CD14-positive monocyte (primary cell): ENCODE data around the gene NUMB. TPM values are rescaled to one million over a fixed set of nuclear protein-coding genes. Genes with fewer than 3 reads are reported as not detected.

Experiments used
- DNase-seq, 3 donors: peaks; one replicate each; pipeline ENCODE4 v3.0.0-alpha.2; 2011 to 2022
- H2AFZ ChIP-seq: 2 replicates; pipeline ENCODE4 v1.6.0; 2012; ENCODE audit warnings: mild to moderate bottlenecking, low read depth, low read length, inconsistent platforms; ENCODE audit not compliant: insufficient read depth, poor library complexity, severe bottlenecking
- H3K27ac ChIP-seq, 2 donors: 1 replicate in 1 of 2; 2 replicates in 1 of 2; pipeline ENCODE4 v1.5.1; 2012 to 2013; ENCODE audit warnings: low read length in 2 of 2, control low read depth in 1 of 2, inconsistent platforms in 1 of 2, low read depth in 1 of 2, mild to moderate bottlenecking in 1 of 2
- H3K27me3 ChIP-seq, 2 donors: one replicate each; pipeline versions ENCODE4 v1.6.0 to v1.6.1; 2011 to 2013; ENCODE audit warnings: low read length in 2 of 2; ENCODE audit not compliant: control insufficient read depth in 2 of 2, insufficient read depth in 2 of 2
- H3K36me3 ChIP-seq, 2 donors: replicated peaks in 1 of 2; 1 replicate in 1 of 2; 2 replicates in 1 of 2; pipeline versions ENCODE4 v1.5.1 to v1.6.1; 2012 to 2013; ENCODE audit warnings: low read length in 2 of 2, control low read depth in 1 of 2, inconsistent platforms in 1 of 2, mild to moderate bottlenecking in 1 of 2; ENCODE audit not compliant: insufficient read depth in 2 of 2, control insufficient read depth in 1 of 2
- H3K4me1 ChIP-seq, 2 donors: 1 replicate in 1 of 2; 2 replicates in 1 of 2; pipeline versions ENCODE4 v1.5.1 to v1.6.1; 2012 to 2013; ENCODE audit warnings: low read length in 2 of 2, control low read depth in 1 of 2, inconsistent platforms in 1 of 2, mild to moderate bottlenecking in 1 of 2, moderate library complexity in 1 of 2; ENCODE audit not compliant: insufficient read depth in 2 of 2, control insufficient read depth in 1 of 2
- H3K4me2 ChIP-seq: replicated peaks from 2 replicates; pipeline ENCODE3; 2012; ENCODE audit warnings: low read length, moderate library complexity, mild to moderate bottlenecking; ENCODE audit not compliant: poor library complexity, severe bottlenecking; ENCODE audit errors: extremely low read depth
- H3K4me3 ChIP-seq, 3 experiments: fragments of 200-600 bp in 1 of 3; sonication (generic) in 1 of 3; replicated peaks in 1 of 3; 1 replicate in 2 of 3; 2 replicates in 1 of 3; pipeline ENCODE4 v1.5.1; 2011 to 2013; ENCODE audit warnings: low read length in 3 of 3, mild to moderate bottlenecking in 3 of 3, control low read depth in 2 of 3, low read depth in 2 of 3, inconsistent platforms in 1 of 3, moderate library complexity in 1 of 3
- H3K79me2 ChIP-seq: 2 replicates; pipeline ENCODE4 v1.6.0; 2012; ENCODE audit warnings: mild to moderate bottlenecking, control low read depth, inconsistent platforms, low read length, moderate library complexity; ENCODE audit not compliant: insufficient read depth
- H3K9ac ChIP-seq: 2 replicates; pipeline ENCODE4 v1.6.0; 2017; ENCODE audit warnings: low read length, mild to moderate bottlenecking; ENCODE audit not compliant: insufficient read depth, poor library complexity, severe bottlenecking
- H3K9me3 ChIP-seq, 2 donors: replicated peaks in 1 of 2; 1 replicate in 1 of 2; 2 replicates in 1 of 2; pipeline versions ENCODE4 v1.5.1 to v1.6.1; 2012 to 2013; ENCODE audit warnings: low read length in 2 of 2, control low read depth in 1 of 2; ENCODE audit not compliant: control insufficient read depth in 1 of 2, insufficient read depth in 1 of 2
- H4K20me1 ChIP-seq: 2 replicates; pipeline ENCODE4 v1.6.0; 2012; ENCODE audit warnings: mild to moderate bottlenecking, low read length, control low read depth, moderate library complexity; ENCODE audit not compliant: insufficient read depth
- H3K27ac Mint-ChIP-seq, 7 donors: one replicate each; pipeline ENCODE4 v1.8.0; 2020; ENCODE audit warnings: mild to moderate bottlenecking in 7 of 7, mixed read lengths in 7 of 7, moderate library complexity in 6 of 7, inconsistent platforms in 2 of 7
- H3K27me3 Mint-ChIP-seq, 3 donors: one replicate each; pipeline ENCODE4 v1.8.0; 2021 to 2022; ENCODE audit warnings: low read depth in 3 of 3, mild to moderate bottlenecking in 3 of 3, mixed read lengths in 3 of 3, moderate library complexity in 3 of 3, inconsistent platforms in 1 of 3
- H3K36me3 Mint-ChIP-seq, 2 donors: one replicate each; pipeline ENCODE4 v1.8.0; 2020; ENCODE audit warnings: mixed read lengths in 2 of 2, inconsistent platforms in 1 of 2, mild to moderate bottlenecking in 1 of 2
- H3K4me1 Mint-ChIP-seq: one replicate; pipeline ENCODE4 v1.8.0; 2020; ENCODE audit warnings: mild to moderate bottlenecking, mixed read lengths
- H3K4me3 Mint-ChIP-seq, 2 donors: one replicate each; pipeline ENCODE4 v1.8.0; 2020; ENCODE audit warnings: mild to moderate bottlenecking in 2 of 2, mixed read lengths in 2 of 2, moderate library complexity in 1 of 2
- H3K9me3 Mint-ChIP-seq, 7 donors: one replicate each; pipeline ENCODE4 v1.8.0; 2020 to 2022; ENCODE audit warnings: mixed read lengths in 7 of 7, mild to moderate bottlenecking in 6 of 7, moderate library complexity in 6 of 7, inconsistent platforms in 2 of 7
- CTCF ChIP-seq: fragments of 200-600 bp; IDR thresholded peaks from one replicate; pipeline ENCODE4 v1.8.0; 2022; ENCODE audit warnings: antibody characterized with exemption, mild to moderate bottlenecking
- WGBS: methylation state at CpG from one replicate; pipeline ENCODE4 v1.1.5; 2013; ENCODE audit warnings: missing lambda C conversion rate; ENCODE audit not compliant: insufficient coverage; 5-methylcytosine and 5-hydroxymethylcytosine counted together
- intact Hi-C, 2 donors: fragments of 100-400 bp; cut with micrococcal nuclease; formaldehyde crosslinking; loops; one replicate each; pipeline versions ENCODE4 v1.15.0 to v1.15.1; 2023
- polyA plus RNA-seq, 3 donors: library from polyadenylated mRNA; depleted of rRNA in 1 of 3; unstranded in 2 of 3; stranded (reverse) in 1 of 3; fragments of 300-500 nt in 2 of 3; fragments of >200 nt in 1 of 3; fragmentation: Illumina TruSeq in 2 of 3; gene quantifications; 1 replicate in 2 of 3; 2 replicates in 1 of 3; pipeline ENCODE4 v1.2.3, GENCODE V29; 2012 to 2021

The NUMB gene
- polyA plus RNA-seq, 3 donors: 83.4 to 223 (median 126) TPM

DNA sequence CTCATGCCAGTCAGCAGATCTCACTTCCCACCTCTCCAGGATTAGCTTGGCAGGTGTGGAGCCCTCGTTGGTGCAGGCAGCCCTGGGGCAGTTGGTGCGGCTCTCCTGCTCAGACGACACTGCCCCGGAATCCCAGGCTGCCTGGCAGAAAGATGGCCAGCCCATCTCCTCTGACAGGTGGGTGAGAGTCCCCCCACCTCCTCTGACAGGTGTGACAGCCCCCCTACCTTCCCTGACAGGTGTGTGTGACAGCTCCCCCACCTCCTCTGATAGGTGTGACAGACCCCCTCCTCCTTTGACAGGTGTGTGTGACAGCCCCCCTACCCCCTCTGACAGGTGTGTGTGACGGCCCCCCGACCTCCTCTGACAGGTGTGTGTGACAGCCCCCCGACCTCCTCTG, 194.7 kb downstream of the NUMB start:
- TF ChIP-seq CTCF: no peak
- no peaks in the 10 kb centered on the region for H3K4me1 Mint-ChIP-seq
- Histone ChIP-seq H3K4me2 (no peak overlapping the region), H4K20me1 (no peaks in the 10 kb centered on the region), H3K9ac (no peak overlapping the region), H3K27ac (no peak overlapping the region), H3K4me1 (no peaks in the 10 kb centered on the region), H3K9me3 (no peaks in the 10 kb centered on the region), H3K4me3 (no peak overlapping the region), H2AFZ (no peak overlapping the region), H3K79me2 (no peaks in the 10 kb centered on the region), H3K36me3 (no peaks in the 10 kb centered on the region), H3K27me3 (no peaks in the 10 kb centered on the region)
- intact Hi-C loops: no loop called here
- H3K4me3 Mint-ChIP-seq: no peak overlapping the region
- peaks cover 0 to 9% (median 5%) of the 10 kb centered on the region in 3 donors for H3K27me3 Mint-ChIP-seq
- H3K36me3 Mint-ChIP-seq: no peaks in the 10 kb centered on the region
- H3K9me3 Mint-ChIP-seq: peaks cover 0 to 2% (median 0%) of the 10 kb centered on the region in 7 donors
- DNase-seq: no peak
- WGBS: 100% methylated on average over 4 of the region's 7 CpGs
- H3K27ac Mint-ChIP-seq: no peak overlapping the region

- Histone ChIP-seq H3K9me3 (no peaks in the 10 kb centered on the region), H3K9ac (no peak overlapping the region), H4K20me1 (no peaks in the 10 kb centered on the region), H3K4me1 (no peaks in the 10 kb centered on the region), H3K36me3 (no peaks in the 10 kb centered on the region), H3K4me3 (no peak overlapping the region), H2AFZ (no peak overlapping the region), H3K27ac (no peak overlapping the region), H3K4me2 (no peak overlapping the region), H3K27me3 (no peaks in the 10 kb centered on the region), H3K79me2 (no peaks in the 10 kb centered on the region)
- Mint-ChIP-seq H3K4me1 (no peaks in the 10 kb centered on the region), H3K9me3 (peaks cover 0 to 2% (median 0%) of the 10 kb centered on the region in 7 donors), H3K27me3 (peaks cover 0 to 7% (median 2%) of the 10 kb centered on the region in 3 donors), H3K27ac (no peak overlapping the region), H3K4me3 (no peak overlapping the region), H3K36me3 (no peaks in the 10 kb centered on the region)
- intact Hi-C loops: no loop called here
- no peak for DNase-seq
- TF ChIP-seq CTCF: no peak
- 98% methylated on average over 12 of the region's 20 CpGs for WGBS
These were observed 195.7 kb downstream of the NUMB start for GRCh38 chr14:73262427-73263183.
